ENCODE data around the gene IL36G.

IL36G gene

DNA sequence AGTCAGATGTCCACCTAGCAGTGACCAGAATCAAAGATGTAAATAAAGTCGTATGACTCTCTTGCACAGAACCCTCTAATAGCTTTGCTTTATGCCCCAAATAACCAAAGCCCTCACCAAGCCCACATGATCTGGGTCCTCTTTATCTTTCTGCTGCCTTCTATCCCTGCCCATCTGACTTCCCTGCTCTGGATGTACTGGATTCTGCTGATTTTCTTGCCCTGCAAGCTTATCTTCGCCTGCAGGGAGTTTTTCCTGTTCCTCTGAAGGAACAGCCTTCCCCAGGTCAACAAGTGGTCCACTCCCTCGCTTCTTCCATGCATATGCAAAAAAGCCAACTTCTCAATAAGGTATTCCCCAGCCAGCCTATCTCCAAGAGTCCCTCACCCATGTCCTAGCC is 56.2 kb downstream of the IL36G start:
- no peaks in the 10 kb centered on the region for H3K4me1 ChIP-seq (ENCODE audit: control insufficient read depth, insufficient read depth, low read length, poor library complexity, severe bottlenecking)
- DNase-seq, result no peak
- no peaks in the 10 kb centered on the region for H3K9me3 ChIP-seq (ENCODE audit: control insufficient read depth, low read length)
- H3K27ac ChIP-seq (ENCODE audit: insufficient read depth, low read length, poor library complexity, severe bottlenecking), result no peak overlapping the region
- no peak overlapping the region for H3K4me3 ChIP-seq (ENCODE audit: insufficient read depth, low read depth, low read length, poor library complexity, severe bottlenecking)
- no peaks in the 10 kb centered on the region for H3K36me3 ChIP-seq (ENCODE audit: control insufficient read depth, insufficient read depth, low read length)
- no peaks in the 10 kb centered on the region for H3K27me3 ChIP-seq (replicated peaks; ENCODE audit: control insufficient read depth, insufficient read depth, low read length, poor library complexity, severe bottlenecking)
